OCI-LY7 (cell line): ENCODE data around the gene NFKBIA. TPM values are rescaled to one million over a fixed set of nuclear protein-coding genes. Genes with fewer than 3 reads are reported as not detected.

Source experiments
- BruUV-seq: library from RNA; stranded (reverse); fragments of 400-500 nt; replicated peaks from 2 replicates; lab custom pipeline; 2021; lab: Mats Ljungman, UMichigan
- CTCF ChIA-PET: fragments of 300-600 bp; sonication (Branson Sonifier 250); formaldehyde crosslinking; loops from one replicate; lab custom pipeline; 2022; ENCODE audit warnings: antibody characterized with exemption; ENCODE audit not compliant: unreplicated experiment; lab: Charles Lee
- POLR2A ChIA-PET: fragments of 300-600 bp; sonication (Branson Sonifier 250); formaldehyde crosslinking; loops from one replicate; lab custom pipeline; 2022; ENCODE audit warnings: antibody characterized with exemption; lab: Charles Lee
- DNase-seq: peaks from one replicate; pipeline ENCODE4 v3.0.0-alpha.2; 2015; ENCODE audit warnings: low spot score
- H2AFZ ChIP-seq: fragments of 200-600 bp; sonication (generic), shearing (Covaris generic); 2 replicates; pipeline ENCODE4 v1.6.1; 2014; ENCODE audit warnings: mild to moderate bottlenecking, antibody characterized with exemption, low read length, moderate library complexity
- H3K27ac ChIP-seq: fragments of 200-600 bp; sonication (generic); 2 replicates; pipeline ENCODE4 v1.5.1; 2014; ENCODE audit warnings: mixed run types, low read depth, mild to moderate bottlenecking, moderate library complexity, low read length, inconsistent platforms; ENCODE audit not compliant: poor library complexity, severe bottlenecking
- H3K36me3 ChIP-seq: fragments of 200-600 bp; sonication (generic); 2 replicates; pipeline ENCODE4 v1.6.1; 2014; ENCODE audit warnings: mild to moderate bottlenecking, antibody characterized with exemption, low read length, moderate library complexity, mixed read lengths; ENCODE audit not compliant: insufficient read depth
- H3K4me1 ChIP-seq: fragments of 200-600 bp; sonication (generic); 2 replicates; pipeline ENCODE4 v1.5.1; 2014; ENCODE audit warnings: mild to moderate bottlenecking, low read length; ENCODE audit not compliant: insufficient read depth, poor library complexity, severe bottlenecking
- H3K4me2 ChIP-seq: fragments of 200-600 bp; sonication (generic); 2 replicates; pipeline ENCODE4 v1.6.1; 2014; ENCODE audit warnings: mild to moderate bottlenecking, low read length
- H3K4me3 ChIP-seq: fragments of 200-600 bp; sonication (generic); 2 replicates; pipeline ENCODE4 v1.5.1; 2014; ENCODE audit warnings: mild to moderate bottlenecking, low read depth, low read length; ENCODE audit not compliant: poor library complexity, severe bottlenecking
- H3K79me2 ChIP-seq: fragments of 200-600 bp; sonication (generic); 2 replicates; pipeline ENCODE4 v1.6.1; 2016; ENCODE audit warnings: low read depth, mild to moderate bottlenecking, low read length, moderate library complexity, mixed read lengths; ENCODE audit not compliant: insufficient read depth
- H3K9me2 ChIP-seq: fragments of 200-600 bp; sonication (generic); 2 replicates; pipeline ENCODE4 v1.6.1; 2016; ENCODE audit warnings: mild to moderate bottlenecking, low read length, mixed read lengths; ENCODE audit not compliant: insufficient read depth
- H3K9me3 ChIP-seq: fragments of 200-600 bp; sonication (generic); 2 replicates; pipeline ENCODE4 v1.6.1; 2014; ENCODE audit warnings: mild to moderate bottlenecking, mixed run types, low read length, mixed read lengths
- H4K20me1 ChIP-seq: fragments of 200-600 bp; sonication (generic); 2 replicates; pipeline ENCODE4 v1.6.1; 2014; ENCODE audit warnings: mild to moderate bottlenecking, antibody characterized with exemption, low read length, moderate library complexity, mixed read lengths; ENCODE audit not compliant: insufficient read depth
- EZH2phosphoT487 ChIP-seq: fragments of 200-600 bp; sonication (generic); IDR thresholded peaks from 2 replicates; pipeline ENCODE4 v1.6.1; 2018; ENCODE audit warnings: low read depth, borderline replicate concordance, mild to moderate bottlenecking, mixed run types, antibody characterized with exemption, low read length, moderate library complexity, mixed read lengths
- intact Hi-C: fragments of 100-400 bp; cut with micrococcal nuclease; formaldehyde crosslinking; loops from one replicate; pipeline ENCODE4 v1.10.0; 2022; ENCODE audit not compliant: unreplicated experiment
- total RNA-seq, 2 experiments: library from RNA; depleted of rRNA in 1 of 2; stranded (reverse); fragments of >200 nt in 1 of 2; shearing (Covaris generic) in 1 of 2; gene quantifications; 2 replicates each; pipeline ENCODE4 v1.2.3, GENCODE V29; 2014 to 2022
- TF ChIP-seq, protein P1 (sequence below): fragments of 200-600 bp; sonication (generic); conservative IDR thresholded peaks from 2 replicates; pipeline ENCODE4 v1.5.1; 2014; ENCODE audit warnings: mild to moderate bottlenecking, antibody characterized with exemption, low read length, moderate library complexity, mixed read lengths

Gene NFKBIA
- total RNA-seq, 2 experiments from 2014 or later = 43.6 to 100 TPM

GRCh38 chr14:35400648-35401421, 3.7 kb downstream of the NFKBIA start:
- H3K36me3 ChIP-seq = peaks cover 45% of the 10 kb centered on the region
- BruUV-seq = no TSS peak
- H4K20me1 ChIP-seq = peaks cover 15% of the 10 kb centered on the region; the same call in 1 of the 2 replicates
- POLR2A ChIA-PET = no interaction called here
- no peak overlapping the region for H3K27ac ChIP-seq
- no peaks in the 10 kb centered on the region for H3K9me2 ChIP-seq
- no peak overlapping the region for H3K4me2 ChIP-seq
- peaks cover 21% of the 10 kb centered on the region; the same call in 1 of the 2 replicates for H3K79me2 ChIP-seq
- intact Hi-C loops = loop anchor here (5.0 kb wide), 2 partner anchors 354 to 419 kb away; partner anchors contain the start of genes FAM177A1 and SRP54
- no peaks in the 10 kb centered on the region for H3K9me3 ChIP-seq
- H3K4me3 ChIP-seq = no peak overlapping the region
- H3K4me1 ChIP-seq = peaks cover 56% of the 10 kb centered on the region
- CTCF ChIA-PET = no interaction called here
- no peak for DNase-seq
- no peak overlapping the region for H2AFZ ChIP-seq
- TF ChIP-seq, protein P1, sequence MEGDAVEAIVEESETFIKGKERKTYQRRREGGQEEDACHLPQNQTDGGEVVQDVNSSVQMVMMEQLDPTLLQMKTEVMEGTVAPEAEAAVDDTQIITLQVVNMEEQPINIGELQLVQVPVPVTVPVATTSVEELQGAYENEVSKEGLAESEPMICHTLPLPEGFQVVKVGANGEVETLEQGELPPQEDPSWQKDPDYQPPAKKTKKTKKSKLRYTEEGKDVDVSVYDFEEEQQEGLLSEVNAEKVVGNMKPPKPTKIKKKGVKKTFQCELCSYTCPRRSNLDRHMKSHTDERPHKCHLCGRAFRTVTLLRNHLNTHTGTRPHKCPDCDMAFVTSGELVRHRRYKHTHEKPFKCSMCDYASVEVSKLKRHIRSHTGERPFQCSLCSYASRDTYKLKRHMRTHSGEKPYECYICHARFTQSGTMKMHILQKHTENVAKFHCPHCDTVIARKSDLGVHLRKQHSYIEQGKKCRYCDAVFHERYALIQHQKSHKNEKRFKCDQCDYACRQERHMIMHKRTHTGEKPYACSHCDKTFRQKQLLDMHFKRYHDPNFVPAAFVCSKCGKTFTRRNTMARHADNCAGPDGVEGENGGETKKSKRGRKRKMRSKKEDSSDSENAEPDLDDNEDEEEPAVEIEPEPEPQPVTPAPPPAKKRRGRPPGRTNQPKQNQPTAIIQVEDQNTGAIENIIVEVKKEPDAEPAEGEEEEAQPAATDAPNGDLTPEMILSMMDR = no peak
- no peak for TF ChIP-seq EZH2phosphoT487

- intact Hi-C loops = no loop called here
- no peaks in the 10 kb centered on the region for H3K9me3 ChIP-seq
- ChIA-PET CTCF (no interaction called here), POLR2A (interaction anchor here (0.6 to 0.8 kb wide), 3 partner anchors 118 to 939 kb away, joined by 3 to 6 read pairs (median 3); no protein-coding TSS in a partner anchor)
- H3K4me3 ChIP-seq = no peak overlapping the region
- TF ChIP-seq EZH2phosphoT487 = no peak
- TF ChIP-seq, protein P1 = no peak
- no peak overlapping the region for H3K4me2 ChIP-seq
- no peak overlapping the region for H2AFZ ChIP-seq
- H3K4me1 ChIP-seq = peaks cover 46% of the 10 kb centered on the region
- peaks cover 15% of the 10 kb centered on the region; the same call in 1 of the 2 replicates for H4K20me1 ChIP-seq
- H3K36me3 ChIP-seq = peaks cover 45% of the 10 kb centered on the region
- no peak overlapping the region for H3K27ac ChIP-seq
- H3K79me2 ChIP-seq = peaks cover 21% of the 10 kb centered on the region; the same call in 1 of the 2 replicates
- BruUV-seq = no TSS peak
- H3K9me2 ChIP-seq = no peaks in the 10 kb centered on the region
- no peak for DNase-seq
These were observed 5.2 kb downstream of the NFKBIA start for GRCh38 chr14:35399083-35399937.
